Breast epithelium (tissue), 4 donors: ENCODE measurements around the gene BGLAP. TPM values are rescaled to one million over a fixed set of nuclear protein-coding genes. Genes with fewer than 3 reads are reported as not detected.
A peak's percentile ranks its signal among the peaks of the same experiment; 100 is the strongest.

ENCODE experiments used
- DNase-seq, 2 donors: peaks; one replicate each; pipeline ENCODE4 v3.0.0-alpha.2; 2019; ENCODE audit warnings: low spot score in 2 of 2
- H3K27ac ChIP-seq, 2 donors: fragments of 200-600 bp; sonication (generic) in 1 of 2; one replicate each; pipeline ENCODE4 v1.5.1; 2016 to 2019; ENCODE audit warnings: mild to moderate bottlenecking in 1 of 2
- H3K27me3 ChIP-seq, 2 donors: fragments of 200-600 bp; sonication (generic) in 1 of 2; one replicate each; pipeline versions ENCODE4 v1.5.1 to v1.6.0; 2017 to 2019; ENCODE audit warnings: control low read depth in 1 of 2, mild to moderate bottlenecking in 1 of 2
- H3K36me3 ChIP-seq: fragments of 200-600 bp; one replicate; pipeline ENCODE4 v1.5.1; 2019
- H3K4me1 ChIP-seq, 2 donors: fragments of 200-600 bp; sonication (generic); one replicate each; pipeline ENCODE4 v1.5.1; 2016 to 2019; ENCODE audit warnings: control low read depth in 1 of 2
- H3K4me3 ChIP-seq, 3 donors: fragments of 200-600 bp; sonication (generic); 1 replicate in 2 of 3; 2 replicates in 1 of 3; pipeline ENCODE4 v1.5.1; 2016 to 2019; ENCODE audit warnings: mild to moderate bottlenecking in 3 of 3, moderate library complexity in 2 of 3
- H3K9me3 ChIP-seq, 2 donors: fragments of 200-600 bp; sonication (generic) in 1 of 2; one replicate each; pipeline ENCODE4 v1.5.1; 2016 to 2019; ENCODE audit warnings: control low read depth in 1 of 2
- POLR2A ChIP-seq: fragments of 450-650 bp; IDR thresholded peaks from one replicate; pipeline ENCODE4 v1.6.1; 2016; ENCODE audit warnings: antibody characterized with exemption, mild to moderate bottlenecking, moderate library complexity
- POLR2AphosphoS5 ChIP-seq, 3 donors: sonication (generic); formaldehyde crosslinking; IDR thresholded peaks; one replicate each; pipeline ENCODE4 v1.6.1; 2017; ENCODE audit warnings: antibody characterized with exemption in 3 of 3
- intact Hi-C: fragments of 100-400 bp; cut with DNase I; formaldehyde crosslinking; loops from one replicate; pipeline ENCODE4 v1.15.1; 2023; ENCODE audit warnings: low total_unique reads
- total RNA-seq, 3 donors: library from RNA; depleted of rRNA; stranded (reverse); fragments of >200 nt; gene quantifications; one replicate each; pipeline ENCODE4 v1.1.0, GENCODE V29; 2016
- TF ChIP-seq, protein P1 (sequence below), 3 donors: fragments of 450-650 bp; IDR thresholded peaks; one replicate each; pipeline ENCODE4 v1.5.1; 2016 to 2017; ENCODE audit warnings: antibody characterized with exemption in 3 of 3, mild to moderate bottlenecking in 3 of 3, moderate library complexity in 3 of 3

BGLAP gene
- total RNA-seq, 3 donors from 2014 or later, result 0.32 to 2.9 (median 0.98) TPM

DNA sequence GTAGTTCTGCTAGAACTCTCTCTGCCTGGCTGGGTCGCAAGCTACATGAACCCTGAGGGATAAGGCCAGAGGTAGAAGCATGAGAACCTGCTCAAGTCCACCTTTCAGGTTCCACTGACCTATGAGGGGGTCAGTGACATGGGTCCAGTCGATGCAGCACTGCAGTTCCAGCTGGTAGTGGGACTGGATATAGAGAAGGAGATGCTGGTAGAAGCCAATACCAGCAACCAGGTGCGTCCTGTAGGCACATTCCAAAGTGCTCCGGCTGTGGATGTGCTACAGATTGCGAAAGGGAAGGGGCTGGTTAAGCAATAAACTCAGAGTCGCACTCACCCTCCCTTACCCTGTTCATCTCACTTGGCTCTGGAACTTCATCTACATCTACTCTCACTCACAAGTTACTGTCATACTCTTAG lies 35.0 kb downstream of the BGLAP start:
- TF ChIP-seq, protein P1, sequence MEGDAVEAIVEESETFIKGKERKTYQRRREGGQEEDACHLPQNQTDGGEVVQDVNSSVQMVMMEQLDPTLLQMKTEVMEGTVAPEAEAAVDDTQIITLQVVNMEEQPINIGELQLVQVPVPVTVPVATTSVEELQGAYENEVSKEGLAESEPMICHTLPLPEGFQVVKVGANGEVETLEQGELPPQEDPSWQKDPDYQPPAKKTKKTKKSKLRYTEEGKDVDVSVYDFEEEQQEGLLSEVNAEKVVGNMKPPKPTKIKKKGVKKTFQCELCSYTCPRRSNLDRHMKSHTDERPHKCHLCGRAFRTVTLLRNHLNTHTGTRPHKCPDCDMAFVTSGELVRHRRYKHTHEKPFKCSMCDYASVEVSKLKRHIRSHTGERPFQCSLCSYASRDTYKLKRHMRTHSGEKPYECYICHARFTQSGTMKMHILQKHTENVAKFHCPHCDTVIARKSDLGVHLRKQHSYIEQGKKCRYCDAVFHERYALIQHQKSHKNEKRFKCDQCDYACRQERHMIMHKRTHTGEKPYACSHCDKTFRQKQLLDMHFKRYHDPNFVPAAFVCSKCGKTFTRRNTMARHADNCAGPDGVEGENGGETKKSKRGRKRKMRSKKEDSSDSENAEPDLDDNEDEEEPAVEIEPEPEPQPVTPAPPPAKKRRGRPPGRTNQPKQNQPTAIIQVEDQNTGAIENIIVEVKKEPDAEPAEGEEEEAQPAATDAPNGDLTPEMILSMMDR (IDR thresholded peaks at IDR 0.05), result no peak
- TF ChIP-seq POLR2AphosphoS5 (IDR thresholded peaks at IDR 0.05), result no peak
- no peak for TF ChIP-seq POLR2A
- intact Hi-C loops, result no loop called here
- no peaks in the 10 kb centered on the region for H3K9me3 ChIP-seq
- no peak for DNase-seq
- no peak overlapping the region for H3K27ac ChIP-seq
- H3K4me1 ChIP-seq, result peaks cover 0 to 8% of the 10 kb centered on the region in 2 donors
- H3K4me3 ChIP-seq, result no peak overlapping the region
- H3K27me3 ChIP-seq, result no peaks in the 10 kb centered on the region
- H3K36me3 ChIP-seq, result peaks cover 4% of the 10 kb centered on the region

DNA sequence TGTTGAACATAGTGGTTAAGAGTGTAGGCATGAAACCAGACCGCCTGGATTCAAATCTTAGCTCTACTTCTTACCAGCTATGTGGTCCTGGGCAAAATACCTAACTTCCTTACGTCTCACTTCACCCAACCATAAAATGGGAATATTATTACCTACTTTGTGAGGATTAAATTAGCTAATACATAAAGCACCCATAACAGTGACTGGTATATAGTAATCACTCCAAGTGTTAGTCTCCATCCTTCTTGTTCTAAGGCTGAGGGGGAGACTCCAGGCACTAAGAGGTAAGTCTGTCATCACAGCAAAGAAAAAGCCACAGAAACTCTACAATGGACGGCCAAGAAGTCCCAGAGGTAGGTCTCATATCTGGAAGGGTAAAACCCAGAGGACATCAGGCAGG lies 37.9 kb downstream of the BGLAP start:
- no peak overlapping the region for H3K4me3 ChIP-seq
- H3K36me3 ChIP-seq, result no peaks in the 10 kb centered on the region
- no peak for DNase-seq
- no peak overlapping the region for H3K27ac ChIP-seq
- no peaks in the 10 kb centered on the region for H3K27me3 ChIP-seq
- intact Hi-C loops, result loop anchor here (2.0 kb wide), 1 partner anchor 19 kb away; the partner anchor contains the start of gene VHLL
- H3K4me1 ChIP-seq, result peaks cover 0 to 18% of the 10 kb centered on the region in 2 donors
- no peak for TF ChIP-seq POLR2A
- TF ChIP-seq, protein P1 (IDR thresholded peaks at IDR 0.05), result no peak
- TF ChIP-seq POLR2AphosphoS5 (IDR thresholded peaks at IDR 0.05), result no peak
- H3K9me3 ChIP-seq, result no peaks in the 10 kb centered on the region

DNA sequence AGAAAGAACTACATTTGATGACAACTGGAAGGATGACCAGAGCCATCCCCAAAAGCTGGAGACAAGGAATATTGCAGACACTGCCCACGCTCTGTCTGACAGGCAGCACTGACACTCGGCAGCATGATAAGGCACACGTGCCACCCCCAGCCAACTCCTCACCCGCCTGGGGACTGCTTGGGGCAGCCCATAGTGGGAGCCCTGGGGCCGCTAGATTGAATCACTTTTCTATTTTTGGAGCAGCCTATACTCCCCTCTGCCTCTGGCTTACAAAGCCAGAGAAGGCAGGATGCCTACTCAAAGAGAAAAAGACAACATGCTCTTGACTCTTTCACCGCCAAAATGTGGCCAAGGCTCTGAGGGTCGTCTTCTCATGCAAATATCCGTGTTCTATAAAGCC lies 39.3 kb downstream of the BGLAP start:
- TF ChIP-seq POLR2A, result no peak
- TF ChIP-seq, protein P1 (IDR thresholded peaks at IDR 0.05), result no peak
- TF ChIP-seq POLR2AphosphoS5 (IDR thresholded peaks at IDR 0.05), result no peak
- H3K4me3 ChIP-seq, result peak overlapping the region; percentile 77 to 96 (median 89)
- H3K9me3 ChIP-seq, result no peaks in the 10 kb centered on the region
- H3K4me1 ChIP-seq, result peaks cover 0 to 18% of the 10 kb centered on the region in 2 donors
- intact Hi-C loops, result no loop called here
- no peak overlapping the region for H3K27ac ChIP-seq
- no peak for DNase-seq
- H3K27me3 ChIP-seq, result no peaks in the 10 kb centered on the region
- H3K36me3 ChIP-seq, result no peaks in the 10 kb centered on the region

GRCh38 chr1:156281693-156282478 lies 39.9 kb downstream of the BGLAP start:
- TF ChIP-seq, protein P1 (IDR thresholded peaks at IDR 0.05), result no peak
- TF ChIP-seq POLR2A, result no peak
- no peak for TF ChIP-seq POLR2AphosphoS5 (IDR thresholded peaks at IDR 0.05)
- Histone ChIP-seq H3K27me3 (no peaks in the 10 kb centered on the region), H3K4me3 (peak overlapping the region; percentile 77 to 96 (median 89)), H3K36me3 (no peaks in the 10 kb centered on the region), H3K27ac (peak overlapping the region; percentile 88 to 94), H3K9me3 (no peaks in the 10 kb centered on the region), H3K4me1 (peaks cover 0 to 18% of the 10 kb centered on the region in 2 donors)
- intact Hi-C loops, result no loop called here
- peak in 1 of 2 donors; percentile 30 for DNase-seq

DNA sequence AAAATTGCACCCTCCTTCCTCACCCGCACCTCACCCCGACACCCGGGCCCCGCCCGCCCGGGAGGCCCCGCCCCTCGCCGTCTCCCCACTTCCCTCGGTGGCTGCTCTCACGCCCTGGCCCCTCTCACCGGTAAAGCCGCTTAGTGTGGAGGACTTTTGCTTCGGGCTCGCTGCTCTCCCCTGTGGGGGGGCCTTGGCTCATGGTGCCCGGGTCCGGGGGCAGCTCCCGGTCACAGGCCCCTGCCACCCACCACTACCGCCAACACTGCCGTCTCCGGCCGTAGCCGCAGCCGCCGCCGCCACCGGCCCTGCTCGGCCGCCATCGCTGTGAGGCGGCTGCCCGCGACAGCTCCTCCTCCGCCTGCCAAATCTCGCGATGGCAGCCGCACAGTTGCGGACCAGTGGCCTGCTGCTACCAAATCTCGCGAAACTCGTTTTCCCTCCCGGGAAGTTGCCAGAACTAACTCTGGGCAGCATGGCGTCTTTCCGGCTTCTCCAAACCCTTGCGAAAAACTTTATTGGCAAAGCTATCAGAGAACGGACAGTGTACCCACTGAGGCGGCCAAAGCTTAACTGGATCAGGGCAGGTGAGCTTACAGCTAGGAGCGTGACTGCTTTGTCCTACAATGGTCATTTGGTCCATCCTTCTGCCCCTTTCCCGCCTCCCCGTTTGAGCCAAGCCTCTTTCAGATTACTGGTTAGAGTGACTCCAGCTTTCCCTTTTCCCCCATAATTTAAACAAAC lies 40.7 kb downstream of the BGLAP start, which contains the start of gene SMG5:
Gene SMG5, minus strand, starts transcription at position 347 of the 744 bp plus-strand sequence. Its CDS starts 145 bp downstream, at position 202.
- peak; percentile 96 to 97 for DNase-seq
- Histone ChIP-seq H3K36me3 (no peaks in the 10 kb centered on the region), H3K27me3 (no peaks in the 10 kb centered on the region), H3K4me1 (peaks cover 0 to 18% of the 10 kb centered on the region in 2 donors), H3K9me3 (no peaks in the 10 kb centered on the region), H3K27ac (peak within 1 kb of the TSS; percentile 88 to 94), H3K4me3 (peak within 1 kb of the TSS; percentile 77 to 96 (median 89))
- peak; percentile 90 to 94 (median 93) for TF ChIP-seq POLR2AphosphoS5 (IDR thresholded peaks at IDR 0.05)
- TF ChIP-seq, protein P1 (IDR thresholded peaks at IDR 0.05), result no peak
- TF ChIP-seq POLR2A, result peak; percentile 83
- intact Hi-C loops, result no loop called here
